GM23338 (cell line): ENCODE measurements around the gene CHAT. TPM values are rescaled to one million over a fixed set of nuclear protein-coding genes. Genes with fewer than 3 reads are reported as not detected.

Source experiments
- ATAC-seq: fragments of 200-7000 bp; cut with Tn5 transposase; 3 replicates; pipeline ENCODE4 v1.9.1; 2020
- DNase-seq: peaks from one replicate; pipeline ENCODE4 v3.0.0-alpha.2; 2015; ENCODE audit warnings: low spot score
- H2AFZ ChIP-seq: fragments of 200-600 bp; sonication (generic); 2 replicates; pipeline ENCODE4 v1.8.0; 2016; ENCODE audit warnings: antibody characterized with exemption, mild to moderate bottlenecking, moderate library complexity
- H3F3A ChIP-seq: fragments of 200-600 bp; sonication (generic); replicated peaks from 2 replicates; pipeline ENCODE4 v1.8.0; 2017; ENCODE audit warnings: antibody characterized with exemption, mixed run types, low read depth
- H3K27ac ChIP-seq: fragments of 200-600 bp; sonication (generic); 2 replicates; pipeline ENCODE4 v1.6.1; 2016; ENCODE audit warnings: low read depth
- H3K27me3 ChIP-seq: fragments of 200-600 bp; sonication (generic); 2 replicates; pipeline ENCODE4 v1.8.0; 2016; ENCODE audit warnings: mild to moderate bottlenecking, mixed run types, moderate library complexity; ENCODE audit not compliant: insufficient read depth
- H3K36me3 ChIP-seq: fragments of 200-600 bp; sonication (generic); 2 replicates; pipeline ENCODE4 v1.8.0; 2016; ENCODE audit warnings: mild to moderate bottlenecking; ENCODE audit not compliant: insufficient read depth
- H3K4me1 ChIP-seq: fragments of 200-600 bp; sonication (generic); 2 replicates; pipeline ENCODE4 v1.8.0; 2016; ENCODE audit warnings: mild to moderate bottlenecking, moderate library complexity; ENCODE audit not compliant: insufficient read depth
- H3K4me2 ChIP-seq: fragments of 200-600 bp; sonication (generic); 2 replicates; pipeline ENCODE4 v1.7.1; 2017; ENCODE audit warnings: mixed run types
- H3K4me3 ChIP-seq: fragments of 200-600 bp; sonication (generic); 2 replicates; pipeline ENCODE4 v1.6.1; 2016; ENCODE audit warnings: mixed run types
- H3K79me2 ChIP-seq: fragments of 200-600 bp; sonication (generic); replicated peaks from 2 replicates; pipeline ENCODE4 v1.8.0; 2017; ENCODE audit warnings: mild to moderate bottlenecking; ENCODE audit not compliant: insufficient read depth
- H3K9me2 ChIP-seq: fragments of 200-600 bp; sonication (generic); 2 replicates; pipeline ENCODE4 v1.8.0; 2017; ENCODE audit not compliant: insufficient read depth
- H4K20me1 ChIP-seq: fragments of 200-600 bp; sonication (generic); replicated peaks from 2 replicates; pipeline ENCODE4 v1.8.0; 2017; ENCODE audit warnings: mild to moderate bottlenecking; ENCODE audit not compliant: insufficient read depth
- H3K27ac Mint-ChIP-seq: 2 replicates; pipeline ENCODE4 v1.8.0; 2020; ENCODE audit warnings: inconsistent platforms, mild to moderate bottlenecking, moderate library complexity, mixed read lengths
- H3K27me3 Mint-ChIP-seq: 3 replicates; pipeline ENCODE4 v1.8.0; 2022; ENCODE audit warnings: low read depth, mild to moderate bottlenecking, moderate library complexity, mixed read lengths, inconsistent platforms; ENCODE audit not compliant: insufficient read depth, poor library complexity
- H3K36me3 Mint-ChIP-seq: 3 replicates; pipeline ENCODE4 v1.8.0; 2021; ENCODE audit warnings: low read depth, mild to moderate bottlenecking, inconsistent platforms, moderate library complexity, mixed read lengths
- H3K4me1 Mint-ChIP-seq: 3 replicates; pipeline ENCODE4 v1.8.0; 2020; ENCODE audit warnings: mild to moderate bottlenecking, inconsistent platforms, mixed read lengths
- H3K4me3 Mint-ChIP-seq: 3 replicates; pipeline ENCODE4 v1.8.0; 2021; ENCODE audit warnings: moderate library complexity, mild to moderate bottlenecking, inconsistent platforms, mixed read lengths
- H3K9me3 Mint-ChIP-seq: 3 replicates; pipeline ENCODE4 v1.8.0; 2020; ENCODE audit warnings: moderate library complexity, mild to moderate bottlenecking, inconsistent platforms, mixed read lengths
- EZH2 ChIP-seq: fragments of 200-600 bp; sonication (generic); IDR thresholded peaks from one replicate; pipeline ENCODE4 v1.8.0; 2017; ENCODE audit warnings: antibody characterized with exemption, mild to moderate bottlenecking, low read depth; ENCODE audit not compliant: unreplicated experiment
- NANOG ChIP-seq: IDR thresholded peaks from 2 replicates; pipeline ENCODE4 v1.6.1; 2016; ENCODE audit warnings: antibody characterized with exemption, borderline replicate concordance
- STAT1 ChIP-seq: IDR thresholded peaks from one replicate; pipeline ENCODE4 v1.6.1; 2016; ENCODE audit warnings: antibody characterized with exemption; ENCODE audit not compliant: unreplicated experiment
- ZNF114 ChIP-seq: fragments of 250-450 bp; sonication (Bioruptor Pico); IDR thresholded peaks from 2 replicates; pipeline ENCODE4 v1.5.0; 2020; ENCODE audit warnings: mild to moderate bottlenecking, moderate library complexity
- polyA plus RNA-seq: library from polyadenylated mRNA; unstranded; fragments of >200 nt; fragmentation: Nextera tagmentation; extraction: Ambion mirVana; gene quantifications from 2 replicates; pipeline ENCODE4 v1.2.1, GENCODE V29; 2016
- total RNA-seq: library from RNA; depleted of rRNA; stranded (reverse); fragments of >200 nt; shearing (Covaris generic); gene quantifications from 2 replicates; pipeline ENCODE4 v1.2.3, GENCODE V29; 2014
- TF ChIP-seq, protein P1 (sequence below): IDR thresholded peaks from one replicate; pipeline ENCODE4 v1.6.1; 2018; ENCODE audit warnings: antibody characterized with exemption; ENCODE audit not compliant: unreplicated experiment
- TF ChIP-seq, protein P2 (sequence below): IDR thresholded peaks from 2 replicates; pipeline ENCODE4 v1.6.1; 2016; ENCODE audit warnings: antibody characterized with exemption

Gene CHAT
- total and polyA plus RNA-seq, 2 experiments from 2014 or later, result not detected

DNA sequence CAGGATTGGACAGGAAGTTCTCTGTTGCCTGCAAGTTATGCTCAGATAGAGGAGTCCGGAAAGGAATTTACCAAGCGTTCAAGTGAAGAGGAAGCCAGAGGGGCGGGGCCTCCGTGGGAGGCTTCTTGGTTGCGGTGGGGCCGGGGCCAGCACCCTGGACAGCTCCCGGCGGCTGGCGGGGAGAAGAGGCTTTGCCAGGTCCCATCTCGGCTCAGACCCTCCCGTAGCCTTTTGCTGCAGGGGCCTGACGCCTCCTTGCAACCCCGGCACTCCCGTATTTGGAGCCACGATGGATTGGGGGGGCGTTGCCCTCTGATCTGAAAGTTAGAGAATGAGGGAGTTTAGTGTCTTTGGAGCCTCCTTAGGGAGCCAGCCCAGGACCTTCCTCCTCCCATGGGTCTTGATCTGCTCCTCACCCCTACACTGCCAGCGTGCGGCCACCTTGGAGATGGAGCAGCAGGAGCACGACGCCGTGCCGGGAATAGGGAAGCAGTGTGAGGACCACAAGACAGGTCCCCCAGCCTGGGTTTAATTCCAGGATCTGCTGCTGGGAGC is 6.8 kb upstream of the CHAT start:
- Mint-ChIP-seq H3K27me3 (peaks cover 72% of the 10 kb centered on the region), H3K27ac (no peak overlapping the region), H3K36me3 (no peaks in the 10 kb centered on the region), H3K4me3 (no peak overlapping the region), H3K9me3 (peaks cover 11% of the 10 kb centered on the region; the same call in 1 of the 3 replicates), H3K4me1 (peaks cover 31% of the 10 kb centered on the region)
- peaks cover 8% of the 10 kb centered on the region for H4K20me1 ChIP-seq
- no peaks in the 10 kb centered on the region for H3F3A ChIP-seq
- peaks cover 94% of the 10 kb centered on the region for H3K27me3 ChIP-seq
- no peak overlapping the region for H2AFZ ChIP-seq
- 0 out of 2 replicates have a peak overlapping the region, but pooled peaks have one; percentile 53 for H3K4me2 ChIP-seq
- ATAC-seq (peak; percentile 21), DNase-seq (peak; percentile 93)
- TF ChIP-seq EZH2, result peak; percentile 39
- TF ChIP-seq, protein P1, sequence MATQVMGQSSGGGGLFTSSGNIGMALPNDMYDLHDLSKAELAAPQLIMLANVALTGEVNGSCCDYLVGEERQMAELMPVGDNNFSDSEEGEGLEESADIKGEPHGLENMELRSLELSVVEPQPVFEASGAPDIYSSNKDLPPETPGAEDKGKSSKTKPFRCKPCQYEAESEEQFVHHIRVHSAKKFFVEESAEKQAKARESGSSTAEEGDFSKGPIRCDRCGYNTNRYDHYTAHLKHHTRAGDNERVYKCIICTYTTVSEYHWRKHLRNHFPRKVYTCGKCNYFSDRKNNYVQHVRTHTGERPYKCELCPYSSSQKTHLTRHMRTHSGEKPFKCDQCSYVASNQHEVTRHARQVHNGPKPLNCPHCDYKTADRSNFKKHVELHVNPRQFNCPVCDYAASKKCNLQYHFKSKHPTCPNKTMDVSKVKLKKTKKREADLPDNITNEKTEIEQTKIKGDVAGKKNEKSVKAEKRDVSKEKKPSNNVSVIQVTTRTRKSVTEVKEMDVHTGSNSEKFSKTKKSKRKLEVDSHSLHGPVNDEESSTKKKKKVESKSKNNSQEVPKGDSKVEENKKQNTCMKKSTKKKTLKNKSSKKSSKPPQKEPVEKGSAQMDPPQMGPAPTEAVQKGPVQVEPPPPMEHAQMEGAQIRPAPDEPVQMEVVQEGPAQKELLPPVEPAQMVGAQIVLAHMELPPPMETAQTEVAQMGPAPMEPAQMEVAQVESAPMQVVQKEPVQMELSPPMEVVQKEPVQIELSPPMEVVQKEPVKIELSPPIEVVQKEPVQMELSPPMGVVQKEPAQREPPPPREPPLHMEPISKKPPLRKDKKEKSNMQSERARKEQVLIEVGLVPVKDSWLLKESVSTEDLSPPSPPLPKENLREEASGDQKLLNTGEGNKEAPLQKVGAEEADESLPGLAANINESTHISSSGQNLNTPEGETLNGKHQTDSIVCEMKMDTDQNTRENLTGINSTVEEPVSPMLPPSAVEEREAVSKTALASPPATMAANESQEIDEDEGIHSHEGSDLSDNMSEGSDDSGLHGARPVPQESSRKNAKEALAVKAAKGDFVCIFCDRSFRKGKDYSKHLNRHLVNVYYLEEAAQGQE, result peak; percentile 91
- TF ChIP-seq ZNF114, result no peak
- H3K27ac ChIP-seq, result no peak overlapping the region
- no peaks in the 10 kb centered on the region for H3K9me2 ChIP-seq
- peaks cover 13% of the 10 kb centered on the region; the same call in 1 of the 2 replicates for H3K4me1 ChIP-seq
- no peaks in the 10 kb centered on the region for H3K79me2 ChIP-seq
- H3K4me3 ChIP-seq, result no peak overlapping the region
- no peaks in the 10 kb centered on the region for H3K36me3 ChIP-seq

DNA sequence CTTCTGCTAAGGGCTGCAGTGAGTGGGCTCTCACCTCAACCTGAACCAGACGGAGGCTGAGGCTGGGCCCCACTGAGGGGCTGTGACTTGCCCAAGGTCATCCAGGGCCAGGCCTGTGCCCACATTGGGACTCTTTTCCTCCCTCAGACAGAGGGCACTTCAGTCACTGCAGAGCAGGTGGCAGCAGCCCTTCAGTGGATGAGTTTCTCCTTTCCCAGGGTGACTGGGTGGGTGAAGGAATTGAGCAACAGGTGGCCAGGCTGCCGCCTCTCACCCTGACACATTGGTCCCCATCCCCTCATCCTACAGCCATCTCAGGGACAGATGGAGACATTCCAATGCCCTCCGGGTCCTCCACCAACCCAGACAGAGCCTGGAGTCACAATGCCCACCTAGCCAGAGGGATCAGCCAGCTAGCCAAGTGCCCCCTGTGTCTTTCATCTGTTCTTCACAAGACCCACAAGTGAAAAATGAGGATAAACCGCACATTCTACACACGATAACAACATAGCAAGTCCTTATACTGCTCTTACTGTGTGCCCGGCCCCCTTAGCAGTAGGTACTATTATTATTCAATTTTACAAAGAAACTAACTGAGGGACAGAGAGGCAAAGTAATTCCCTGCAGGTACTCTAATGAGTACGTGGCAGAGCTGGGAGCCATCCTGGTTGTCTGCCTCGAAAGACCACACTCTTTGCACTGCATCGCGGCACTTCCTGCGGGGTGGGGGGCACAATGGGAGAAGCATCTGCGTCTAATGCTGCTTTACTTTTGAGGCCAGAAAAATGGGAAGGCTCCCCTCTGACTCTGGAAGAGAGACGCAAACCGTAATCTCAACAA is 5.5 kb upstream of the CHAT start:
- ATAC-seq (no peak), DNase-seq (no peak)
- Histone ChIP-seq H3K9me2 (no peaks in the 10 kb centered on the region), H3K27me3 (peaks cover 99% of the 10 kb centered on the region), H2AFZ (0 out of 2 replicates have a peak overlapping the region, but pooled peaks have one; percentile 59), H3K4me1 (peaks cover 17% of the 10 kb centered on the region), H3K4me2 (peak overlapping the region; percentile 92), H4K20me1 (peaks cover 8% of the 10 kb centered on the region; the same call in 1 of the 2 replicates), H3F3A (no peaks in the 10 kb centered on the region), H3K36me3 (no peaks in the 10 kb centered on the region), H3K79me2 (no peaks in the 10 kb centered on the region), H3K4me3 (peak overlapping the region; percentile 79), H3K27ac (no peak overlapping the region)
- no peak overlapping the region for H3K27ac Mint-ChIP-seq
- peaks cover 15% of the 10 kb centered on the region; the same call in 2 of the 3 replicates for H3K9me3 Mint-ChIP-seq
- H3K4me3 Mint-ChIP-seq, result peak overlapping the region; percentile 70
- peaks cover 43% of the 10 kb centered on the region for H3K4me1 Mint-ChIP-seq
- H3K36me3 Mint-ChIP-seq, result no peaks in the 10 kb centered on the region
- peaks cover 86% of the 10 kb centered on the region for H3K27me3 Mint-ChIP-seq
- TF ChIP-seq NANOG, result no peak
- TF ChIP-seq, protein P1, result no peak
- TF ChIP-seq STAT1, result no peak
- TF ChIP-seq, protein P2, sequence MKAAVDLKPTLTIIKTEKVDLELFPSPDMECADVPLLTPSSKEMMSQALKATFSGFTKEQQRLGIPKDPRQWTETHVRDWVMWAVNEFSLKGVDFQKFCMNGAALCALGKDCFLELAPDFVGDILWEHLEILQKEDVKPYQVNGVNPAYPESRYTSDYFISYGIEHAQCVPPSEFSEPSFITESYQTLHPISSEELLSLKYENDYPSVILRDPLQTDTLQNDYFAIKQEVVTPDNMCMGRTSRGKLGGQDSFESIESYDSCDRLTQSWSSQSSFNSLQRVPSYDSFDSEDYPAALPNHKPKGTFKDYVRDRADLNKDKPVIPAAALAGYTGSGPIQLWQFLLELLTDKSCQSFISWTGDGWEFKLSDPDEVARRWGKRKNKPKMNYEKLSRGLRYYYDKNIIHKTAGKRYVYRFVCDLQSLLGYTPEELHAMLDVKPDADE, result no peak
